ENCODE measurements around the gene EHD2. TPM values are rescaled to one million over a fixed set of nuclear protein-coding genes. Genes with fewer than 3 reads are reported as not detected.
"Not testable (repeated sequence)": the region's sequence is repeated elsewhere in the genome, so short reads cannot be mapped to it uniquely, and the experiment has no call there.

The EHD2 gene
- polyA plus RNA-seq, 1 donor from 2014 or later, result not detected

DNA sequence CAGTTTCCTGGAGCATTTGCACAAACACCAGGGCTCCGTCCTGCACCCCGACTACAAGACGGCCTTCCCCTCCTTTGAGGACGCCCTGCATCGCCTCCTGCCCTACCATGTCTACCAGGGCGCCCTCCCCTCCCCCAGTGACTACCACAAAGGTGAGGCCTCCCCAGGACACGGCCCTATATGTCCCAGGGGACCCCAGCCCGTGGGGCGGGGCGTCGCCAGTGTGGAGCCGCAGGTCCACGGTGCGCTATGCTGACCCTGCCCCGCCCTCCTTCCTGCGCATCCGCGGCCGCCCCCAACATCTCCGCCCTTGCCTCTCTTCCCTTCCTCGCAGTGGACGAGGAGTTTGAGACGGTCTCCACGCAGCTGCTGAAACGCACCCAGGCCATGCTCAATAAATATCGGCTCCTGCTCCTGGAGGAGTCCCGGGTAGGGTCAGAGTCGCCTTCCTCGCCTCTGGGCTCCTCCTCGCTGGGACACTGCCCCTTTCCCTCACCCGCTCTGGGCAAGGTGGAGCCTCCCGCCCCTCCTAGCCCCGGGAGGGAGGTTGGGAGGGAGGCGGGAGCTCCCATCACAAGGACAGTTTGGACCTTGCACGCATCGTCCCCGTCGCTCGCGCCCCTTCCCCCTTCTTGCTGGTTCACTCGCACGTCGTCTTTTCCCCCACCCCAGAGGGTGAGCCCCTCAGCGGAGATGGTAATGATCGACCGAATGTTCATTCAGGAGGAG, 14.4 kb upstream of the EHD2 start:
- H3K4me1 Mint-ChIP-seq, result no peaks in the 10 kb centered on the region
- H3K9me3 Mint-ChIP-seq, result no peaks in the 10 kb centered on the region
- H3K4me3 Mint-ChIP-seq, result no peak overlapping the region
- no peaks in the 10 kb centered on the region for H3K36me3 Mint-ChIP-seq
- H3K27ac Mint-ChIP-seq, result peak overlapping the region in 1 of 3 donors; percentile 68
- H3K27me3 Mint-ChIP-seq, result no peaks in the 10 kb centered on the region

DNA sequence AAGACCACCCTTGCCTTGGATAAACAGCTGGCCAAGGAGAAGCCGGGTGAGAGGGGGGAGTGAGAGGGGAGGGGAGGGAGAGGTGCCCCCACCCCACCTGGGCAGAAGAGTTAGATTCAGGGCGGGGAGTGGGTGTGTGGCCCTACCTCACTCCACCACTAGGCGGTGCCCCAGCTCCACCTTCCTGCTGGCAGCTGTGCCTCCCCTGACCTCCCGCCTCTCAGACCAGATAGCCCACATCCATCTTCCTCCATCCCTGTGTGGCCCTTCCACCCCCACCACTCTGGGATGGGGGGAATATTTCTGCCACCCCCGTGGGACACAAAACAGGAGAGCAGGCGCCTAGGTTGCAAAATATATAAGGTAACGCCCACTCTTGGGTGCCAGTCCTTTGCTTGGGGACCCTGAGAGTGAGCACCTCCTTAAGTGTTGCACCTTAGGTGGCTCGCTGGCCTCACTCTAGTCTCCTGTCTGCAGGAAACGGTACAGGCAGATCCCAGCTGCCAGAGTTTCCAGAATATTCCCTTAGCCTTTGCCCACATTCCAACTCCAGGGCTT, 13.8 kb upstream of the EHD2 start:
- Mint-ChIP-seq H3K4me3 (no peak overlapping the region), H3K27me3 (no peaks in the 10 kb centered on the region), H3K36me3 (no peaks in the 10 kb centered on the region), H3K9me3 (no peaks in the 10 kb centered on the region), H3K4me1 (no peaks in the 10 kb centered on the region), H3K27ac (peak overlapping the region in 1 of 3 donors; percentile 68)

DNA sequence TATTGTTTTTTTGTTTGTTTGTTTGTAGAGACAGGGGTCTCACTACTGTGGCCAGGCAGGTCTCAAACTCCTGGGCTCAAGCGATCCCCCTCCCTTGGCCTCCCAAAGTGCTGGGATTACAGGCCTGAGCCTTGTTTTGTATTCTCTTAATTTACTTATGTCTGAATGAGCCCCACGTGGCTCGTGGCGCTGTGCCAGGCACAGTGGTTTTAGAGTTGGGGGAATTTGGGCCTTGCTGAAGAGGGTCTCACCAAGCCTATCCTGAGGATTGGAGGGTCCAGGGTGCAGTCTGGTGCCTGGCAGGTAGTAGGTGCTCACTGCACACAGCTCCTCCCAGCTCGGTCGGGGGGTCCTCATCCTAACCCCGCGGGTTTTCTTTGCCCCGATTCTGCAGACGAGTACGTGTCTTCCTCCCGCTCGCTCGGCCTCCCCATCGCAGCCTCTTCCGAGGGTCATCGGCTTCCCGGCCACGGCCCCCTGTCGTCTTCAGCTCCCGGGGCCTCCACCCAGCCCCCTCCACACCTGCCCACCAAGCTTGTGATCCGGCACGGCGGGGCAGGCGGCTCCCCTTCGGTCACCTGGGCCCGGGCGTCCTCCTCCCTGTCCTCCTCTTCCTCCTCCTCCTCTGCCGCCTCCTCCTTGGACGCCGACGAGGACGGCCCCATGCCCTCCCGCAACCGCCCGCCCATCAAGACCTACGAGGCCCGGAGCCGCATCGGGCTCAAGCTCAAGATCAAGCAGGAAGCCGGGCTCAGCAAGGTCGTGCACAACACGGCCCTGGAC, 12.1 kb upstream of the EHD2 start:
- no peaks in the 10 kb centered on the region for H3K4me1 Mint-ChIP-seq
- no peaks in the 10 kb centered on the region for H3K36me3 Mint-ChIP-seq
- no peaks in the 10 kb centered on the region for H3K9me3 Mint-ChIP-seq
- no peaks in the 10 kb centered on the region for H3K27me3 Mint-ChIP-seq
- peak overlapping the region in 1 of 3 donors; percentile 13 for H3K27ac Mint-ChIP-seq
- no peak overlapping the region for H3K4me3 Mint-ChIP-seq

DNA sequence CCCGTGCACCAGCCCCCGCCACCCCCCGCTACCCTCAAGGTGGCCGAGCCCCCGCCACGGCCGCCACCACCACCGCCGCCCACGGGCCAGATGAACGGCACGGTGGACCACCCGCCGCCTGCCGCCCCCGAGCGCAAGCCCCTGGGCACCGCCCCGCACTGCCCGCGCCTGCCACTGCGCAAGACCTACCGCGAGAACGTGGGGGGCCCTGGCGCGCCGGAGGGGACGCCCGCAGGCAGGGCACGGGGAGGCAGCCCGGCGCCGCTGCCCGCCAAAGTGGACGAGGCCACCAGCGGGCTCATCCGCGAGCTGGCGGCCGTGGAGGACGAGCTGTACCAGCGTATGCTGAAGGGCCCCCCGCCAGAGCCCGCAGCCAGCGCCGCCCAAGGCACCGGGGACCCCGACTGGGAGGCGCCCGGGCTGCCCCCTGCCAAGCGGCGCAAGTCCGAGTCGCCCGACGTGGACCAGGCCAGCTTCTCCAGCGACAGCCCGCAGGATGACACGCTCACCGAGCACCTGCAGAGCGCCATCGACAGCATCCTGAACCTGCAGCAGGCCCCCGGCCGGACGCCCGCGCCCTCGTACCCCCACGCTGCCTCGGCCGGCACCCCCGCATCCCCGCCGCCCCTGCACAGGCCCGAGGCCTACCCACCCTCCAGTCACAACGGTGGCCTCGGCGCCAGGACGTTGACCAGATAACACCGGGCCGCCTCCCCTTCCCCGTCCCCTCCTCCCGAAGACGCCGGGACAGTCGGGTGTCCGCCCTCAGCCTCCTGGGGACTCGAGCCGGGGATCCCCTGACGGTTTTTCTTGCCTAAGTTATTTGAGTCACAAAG, 11.3 kb upstream of the EHD2 start:
- Mint-ChIP-seq H3K4me1 (no peaks in the 10 kb centered on the region), H3K4me3 (no peak overlapping the region), H3K27me3 (peaks cover 2% of the 10 kb centered on the region), H3K36me3 (no peaks in the 10 kb centered on the region), H3K27ac (no peak overlapping the region), H3K9me3 (no peaks in the 10 kb centered on the region)

DNA sequence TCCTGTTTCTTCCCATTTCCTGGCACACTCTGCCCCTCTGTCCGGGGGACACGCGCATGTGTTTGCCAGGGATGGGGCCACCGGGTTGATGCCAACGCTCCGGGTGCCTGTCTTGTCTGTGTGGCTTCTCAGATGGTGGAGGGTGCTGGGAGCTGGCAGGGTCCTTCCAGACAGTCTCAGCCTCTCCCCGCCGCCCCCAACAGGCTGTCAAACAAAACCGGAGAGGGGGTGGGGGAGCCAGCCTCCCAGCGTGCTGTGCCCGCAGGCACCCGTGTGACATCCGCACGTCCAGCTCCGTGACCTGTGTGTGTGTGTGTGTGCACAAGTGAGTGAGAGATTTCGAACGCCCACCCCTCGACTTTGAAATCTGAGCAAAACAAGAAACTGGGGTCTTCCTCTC, 10.6 kb upstream of the EHD2 start:
- H3K27me3 Mint-ChIP-seq, result peaks cover 8% of the 10 kb centered on the region
- H3K4me3 Mint-ChIP-seq, result no peak overlapping the region
- no peaks in the 10 kb centered on the region for H3K9me3 Mint-ChIP-seq
- H3K27ac Mint-ChIP-seq, result no peak overlapping the region
- no peaks in the 10 kb centered on the region for H3K36me3 Mint-ChIP-seq
- no peaks in the 10 kb centered on the region for H3K4me1 Mint-ChIP-seq

- Mint-ChIP-seq H3K4me1 (no peaks in the 10 kb centered on the region), H3K9me3 (no peaks in the 10 kb centered on the region), H3K27me3 (peaks cover 8% of the 10 kb centered on the region), H3K4me3 (no peak overlapping the region), H3K27ac (no peak overlapping the region), H3K36me3 (no peaks in the 10 kb centered on the region)
These were observed 9.9 kb upstream of the EHD2 start for GRCh38 chr19:47703301-47703700.

DNA sequence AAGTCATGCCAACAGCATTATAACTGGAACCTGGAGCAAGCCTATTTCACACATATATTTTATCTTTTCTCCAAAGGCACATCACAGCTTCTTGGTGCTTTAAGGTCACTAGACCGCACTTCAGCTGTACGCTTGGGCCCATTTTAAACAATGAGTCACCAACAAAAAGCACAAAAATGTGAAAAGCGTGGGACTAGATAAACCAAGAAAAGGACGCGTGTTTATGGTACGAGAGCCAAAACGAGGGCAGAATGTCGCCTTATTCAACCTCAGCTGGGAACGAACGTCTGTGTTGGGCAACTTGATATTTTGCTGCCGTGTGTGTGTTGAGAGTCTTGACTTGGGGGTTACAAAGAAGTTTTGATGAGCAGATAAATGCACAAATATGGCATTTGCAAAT, 9.2 kb upstream of the EHD2 start:
- Mint-ChIP-seq H3K27ac (no peak overlapping the region), H3K27me3 (peaks cover 10% of the 10 kb centered on the region), H3K36me3 (no peaks in the 10 kb centered on the region), H3K4me3 (no peak overlapping the region), H3K4me1 (no peaks in the 10 kb centered on the region), H3K9me3 (no peaks in the 10 kb centered on the region)

- H3K4me3 Mint-ChIP-seq, result no peak overlapping the region
- no peaks in the 10 kb centered on the region for H3K36me3 Mint-ChIP-seq
- no peaks in the 10 kb centered on the region for H3K4me1 Mint-ChIP-seq
- peaks cover 10% of the 10 kb centered on the region for H3K27me3 Mint-ChIP-seq
- H3K27ac Mint-ChIP-seq, result no peak overlapping the region
- no peaks in the 10 kb centered on the region for H3K9me3 Mint-ChIP-seq
These were observed 8.6 kb upstream of the EHD2 start for GRCh38 chr19:47704656-47705055.

DNA sequence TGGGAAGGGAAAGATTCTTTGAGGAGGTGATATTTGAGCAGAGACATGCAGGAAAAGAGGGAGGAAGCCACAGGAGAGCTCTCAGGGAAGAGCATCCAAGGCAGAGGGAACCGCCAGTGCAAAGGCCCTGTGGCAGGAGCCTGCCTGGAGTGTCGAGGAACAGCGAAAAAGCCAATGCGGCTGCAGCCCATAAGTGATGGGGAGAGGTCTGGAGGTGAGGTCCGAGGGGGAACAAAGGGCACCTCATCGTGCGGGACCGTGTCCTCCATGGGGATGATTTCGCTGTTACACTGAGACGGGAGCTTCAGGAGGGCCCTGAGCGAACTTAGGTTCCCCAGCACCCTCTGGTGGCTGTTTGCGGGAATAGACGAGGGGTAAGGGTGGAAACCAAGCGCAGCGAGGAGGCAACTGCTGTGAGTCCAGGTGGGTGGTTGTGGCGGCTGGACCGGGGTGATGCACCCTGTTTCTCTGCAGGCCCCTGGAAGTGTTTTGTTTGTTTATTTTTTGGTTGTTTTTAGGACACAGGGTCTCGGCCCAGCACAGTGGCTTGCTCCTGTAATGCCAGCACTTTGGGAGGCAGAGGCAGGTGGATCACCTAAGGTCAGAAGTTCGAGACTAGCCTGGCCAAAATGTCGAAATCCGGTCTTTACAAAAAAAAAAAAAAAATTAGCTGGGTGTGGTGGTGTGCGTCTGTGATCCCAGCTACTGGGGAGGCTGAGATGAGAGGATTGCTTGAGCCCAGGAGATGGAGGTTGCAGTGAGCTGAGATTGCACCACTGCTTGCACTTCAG, 5.9 kb upstream of the EHD2 start:
- Mint-ChIP-seq H3K9me3 (peaks cover 0 to 4% (median 0%) of the 10 kb centered on the region in 3 donors), H3K4me1 (no peaks in the 10 kb centered on the region), H3K27ac (peak overlapping the region in 1 of 3 donors; percentile 85), H3K4me3 (no peak overlapping the region), H3K27me3 (peaks cover 22% of the 10 kb centered on the region), H3K36me3 (no peaks in the 10 kb centered on the region)

DNA sequence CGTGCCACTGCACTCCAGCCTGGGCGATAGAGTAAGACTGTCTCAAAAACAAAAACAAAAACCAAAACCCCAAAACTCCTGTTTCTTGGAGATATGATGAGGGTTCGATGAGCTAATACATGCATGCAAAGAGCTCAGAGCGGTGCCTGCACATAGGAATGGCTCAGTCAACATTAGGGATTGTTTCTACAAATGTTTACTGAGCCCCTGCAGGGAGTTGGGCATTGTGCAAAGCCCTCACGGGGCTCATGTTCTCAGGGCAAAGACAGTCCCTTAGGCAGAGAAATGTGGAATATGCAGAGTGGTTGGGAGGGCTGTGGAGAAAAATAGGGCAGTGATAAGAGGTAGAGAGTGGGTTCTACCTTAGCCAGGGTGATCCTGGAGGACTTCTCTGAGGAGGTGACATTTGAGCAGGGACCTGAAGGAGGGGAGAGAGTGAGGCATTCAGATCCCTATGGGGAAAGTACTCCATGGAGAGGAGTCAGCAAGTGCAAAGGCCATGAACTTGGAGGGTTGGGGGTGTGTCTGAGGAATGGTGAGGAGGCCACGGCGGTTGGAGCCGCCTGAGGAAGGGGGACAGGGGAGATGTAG, 1.5 kb upstream of the EHD2 start:
- peaks cover 4 to 10% (median 9%) of the 10 kb centered on the region in 3 donors for H3K9me3 Mint-ChIP-seq
- H3K27me3 Mint-ChIP-seq, result peaks cover 36% of the 10 kb centered on the region
- H3K27ac Mint-ChIP-seq, result no peak overlapping the region
- no peaks in the 10 kb centered on the region for H3K36me3 Mint-ChIP-seq
- H3K4me3 Mint-ChIP-seq, result peak overlapping the region in 1 of 4 donors; percentile 4
- peaks cover 0 to 3% (median 2%) of the 10 kb centered on the region in 3 donors for H3K4me1 Mint-ChIP-seq

- peaks cover 4 to 10% (median 9%) of the 10 kb centered on the region in 3 donors for H3K9me3 Mint-ChIP-seq
- peak overlapping the region in 1 of 4 donors; percentile 28 for H3K4me3 Mint-ChIP-seq
- peak overlapping the region in 1 of 3 donors; percentile 16 for H3K27ac Mint-ChIP-seq
- peaks cover 1% of the 10 kb centered on the region for H3K36me3 Mint-ChIP-seq
- peaks cover 31% of the 10 kb centered on the region for H3K27me3 Mint-ChIP-seq
- H3K4me1 Mint-ChIP-seq, result peaks cover 0 to 3% (median 2%) of the 10 kb centered on the region in 3 donors
These were observed 1.1 kb downstream of the EHD2 start for GRCh38 chr19:47714339-47714738.

GRCh38 chr19:47714855-47715254, 1.6 kb downstream of the EHD2 start:
- not testable (repeated sequence) for H3K4me1 Mint-ChIP-seq
- H3K27me3 Mint-ChIP-seq, result peaks cover 32% of the 10 kb centered on the region
- peak overlapping the region in 1 of 4 donors; percentile 28 for H3K4me3 Mint-ChIP-seq

DNA sequence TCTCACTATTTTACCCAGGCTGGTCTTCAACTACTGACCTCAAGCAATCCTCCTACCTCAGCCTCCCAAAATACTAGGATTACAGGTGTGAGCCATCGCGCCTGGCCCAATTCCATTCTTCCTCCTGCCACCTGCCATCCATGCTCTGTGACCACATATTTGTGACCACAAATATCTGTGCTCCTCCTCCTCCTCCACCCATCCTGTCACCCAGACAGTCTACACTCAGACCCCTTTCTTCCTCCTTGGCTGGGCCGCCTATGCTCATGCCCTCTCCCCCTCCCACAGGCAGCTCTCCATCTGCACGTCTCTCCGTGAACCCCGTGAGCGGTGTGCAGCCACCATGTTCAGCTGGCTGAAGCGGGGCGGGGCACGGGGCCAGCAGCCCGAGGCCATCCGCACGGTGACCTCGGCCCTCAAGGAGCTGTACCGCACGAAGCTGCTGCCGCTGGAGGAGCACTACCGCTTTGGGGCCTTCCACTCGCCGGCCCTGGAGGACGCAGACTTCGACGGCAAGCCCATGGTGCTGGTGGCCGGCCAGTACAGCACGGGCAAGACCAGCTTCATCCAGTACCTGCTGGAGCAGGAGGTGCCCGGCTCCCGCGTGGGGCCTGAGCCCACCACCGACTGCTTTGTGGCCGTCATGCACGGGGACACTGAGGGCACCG, 3.2 kb downstream of the EHD2 start:
- no peak overlapping the region for H3K4me3 Mint-ChIP-seq
- peaks cover 0 to 3% (median 2%) of the 10 kb centered on the region in 3 donors for H3K4me1 Mint-ChIP-seq
- H3K9me3 Mint-ChIP-seq, result peaks cover 4 to 10% (median 9%) of the 10 kb centered on the region in 3 donors
- H3K27me3 Mint-ChIP-seq, result peaks cover 29% of the 10 kb centered on the region
- H3K27ac Mint-ChIP-seq, result no peak overlapping the region
- H3K36me3 Mint-ChIP-seq, result peaks cover 1% of the 10 kb centered on the region

More at GRCh38 chr19:47714855-47715254, 1.6 kb downstream of the EHD2 start:
- Mint-ChIP-seq H3K27ac (peak overlapping the region in 1 of 3 donors; percentile 16), H3K9me3 (peaks cover 4 to 10% (median 9%) of the 10 kb centered on the region in 3 donors)
- not testable (repeated sequence) for H3K36me3 Mint-ChIP-seq
